Suppressor macrophage treated with lipopolysaccharide for 1 hour (primary cell): ENCODE data around the gene COL5A1.

Source experiments
- DNase-seq, 3 donors: peaks; one replicate each; pipeline ENCODE4 v3.0.0-alpha.2; 2020 to 2022

COL5A1 gene

GRCh38 chr9:134796882-134797281, 155.3 kb downstream of the COL5A1 start:
- no peak for DNase-seq

GRCh38 chr9:134800791-134801339, 159.3 kb downstream of the COL5A1 start:
- no peak for DNase-seq

GRCh38 chr9:134802216-134802795, 160.7 kb downstream of the COL5A1 start:
- DNase-seq = no peak

GRCh38 chr9:134804871-134805270, 163.3 kb downstream of the COL5A1 start:
- DNase-seq = no peak

GRCh38 chr9:134807716-134808446, 166.3 kb downstream of the COL5A1 start:
- no peak for DNase-seq

GRCh38 chr9:134808447-134808792, 166.8 kb downstream of the COL5A1 start:
- DNase-seq = no peak

- DNase-seq = no peak
Observed at GRCh38 chr9:134809292-134809691, 167.7 kb downstream of the COL5A1 start.

GRCh38 chr9:134809826-134810225, 168.2 kb downstream of the COL5A1 start:
- DNase-seq = no peak

GRCh38 chr9:134811079-134811672, 169.6 kb downstream of the COL5A1 start:
- DNase-seq = no peak

- DNase-seq = no peak
Observed at GRCh38 chr9:134811673-134812342, 170.2 kb downstream of the COL5A1 start.

GRCh38 chr9:134812343-134812673, 170.7 kb downstream of the COL5A1 start:
- no peak for DNase-seq

GRCh38 chr9:134813841-134814240, 172.2 kb downstream of the COL5A1 start:
- DNase-seq = no peak

GRCh38 chr9:134814598-134815215, 173.1 kb downstream of the COL5A1 start:
- no peak for DNase-seq

GRCh38 chr9:134815435-134816214, 174.0 kb downstream of the COL5A1 start:
- no peak for DNase-seq

GRCh38 chr9:134816264-134816663, 174.7 kb downstream of the COL5A1 start:
- no peak for DNase-seq

- no peak for DNase-seq
Observed at GRCh38 chr9:134818000-134818568, 176.5 kb downstream of the COL5A1 start.

- DNase-seq = no peak
Observed at GRCh38 chr9:134818591-134818990, 177.0 kb downstream of the COL5A1 start.

- DNase-seq = no peak
Observed at GRCh38 chr9:134820901-134821300, 179.3 kb downstream of the COL5A1 start.

GRCh38 chr9:134822541-134822940, 180.9 kb downstream of the COL5A1 start:
- no peak for DNase-seq

- no peak for DNase-seq
Observed at GRCh38 chr9:134823623-134824022, 182.0 kb downstream of the COL5A1 start.

- DNase-seq = no peak
Observed at GRCh38 chr9:134824583-134824982, 183.0 kb downstream of the COL5A1 start.

GRCh38 chr9:134825025-134825424, 183.4 kb downstream of the COL5A1 start:
- no peak for DNase-seq
